Ishikawa (cell line): ENCODE results near the gene GABRR2.

Source experiments
- CEBPB ChIP-seq: IDR thresholded peaks from 2 replicates; pipeline ENCODE4 v1.6.1; 2012
- CREB1 ChIP-seq: IDR thresholded peaks from 2 replicates; pipeline ENCODE4 v1.6.1; 2012; ENCODE audit warnings: low read depth
- EGR1 ChIP-seq: IDR thresholded peaks from 2 replicates; pipeline ENCODE4 v1.6.1; 2012
- EP300 ChIP-seq: IDR thresholded peaks from 2 replicates; pipeline ENCODE4 v1.6.1; 2012; ENCODE audit warnings: borderline replicate concordance
- FOXM1 ChIP-seq: IDR thresholded peaks from 2 replicates; pipeline ENCODE4 v1.6.1; 2012; ENCODE audit warnings: low read depth, borderline replicate concordance
- NFIC ChIP-seq: IDR thresholded peaks from 2 replicates; pipeline ENCODE4 v1.6.1; 2012
- RAD21 ChIP-seq: IDR thresholded peaks from 2 replicates; pipeline ENCODE4 v1.6.1; 2012; ENCODE audit warnings: low read depth
- REST ChIP-seq: IDR thresholded peaks from 2 replicates; pipeline ENCODE4 v1.6.1; 2012; ENCODE audit warnings: low read depth, mild to moderate bottlenecking
- TAF1 ChIP-seq: IDR thresholded peaks from 2 replicates; pipeline ENCODE4 v1.6.1; 2012; ENCODE audit warnings: low read depth, mild to moderate bottlenecking
- TCF12 ChIP-seq: IDR thresholded peaks from 2 replicates; pipeline ENCODE4 v1.6.1; 2012; ENCODE audit warnings: low read depth
- TEAD4 ChIP-seq: IDR thresholded peaks from 2 replicates; pipeline ENCODE4 v1.6.1; 2012
- USF1 ChIP-seq: IDR thresholded peaks from 2 replicates; pipeline ENCODE4 v1.6.1; 2012
- YY1 ChIP-seq: IDR thresholded peaks from 2 replicates; pipeline ENCODE4 v1.6.1; 2012; ENCODE audit warnings: low read depth
- ZBTB7A ChIP-seq: IDR thresholded peaks from 2 replicates; pipeline ENCODE4 v1.6.1; 2012; ENCODE audit warnings: low read depth
- TF ChIP-seq, protein P1 (sequence below): IDR thresholded peaks from 2 replicates; pipeline ENCODE4 v1.6.1; 2012

Gene GABRR2

DNA sequence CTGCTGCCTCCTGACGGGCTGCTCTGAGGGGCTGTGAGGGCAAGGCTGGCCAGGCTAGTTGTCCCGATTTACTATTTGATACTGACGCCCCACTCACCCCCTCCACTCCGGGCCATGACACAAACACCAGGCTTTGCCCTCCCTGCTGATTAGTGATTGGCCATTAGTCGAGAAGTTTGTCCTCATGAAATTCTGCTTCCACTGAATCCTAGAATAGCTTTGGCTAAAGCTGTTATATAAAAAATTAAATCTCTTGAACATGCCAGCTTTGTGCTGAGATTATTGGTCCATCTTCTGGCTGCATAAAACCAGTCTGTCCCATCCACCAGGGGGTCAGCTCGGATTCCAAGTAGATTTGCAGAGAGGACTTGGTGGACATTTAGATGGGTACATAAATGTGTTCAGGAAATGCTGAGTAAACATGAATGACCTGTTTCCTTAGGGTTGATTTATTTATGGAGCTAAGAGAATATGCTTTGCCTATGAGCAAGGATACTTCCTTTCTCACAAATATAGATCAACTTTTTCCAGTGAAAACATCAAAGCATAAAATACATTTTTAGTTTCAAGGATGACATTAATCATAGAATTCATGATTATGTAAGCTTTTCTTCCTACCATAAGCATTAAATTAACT, at the start of gene GABRR2:
Gene GABRR2, minus strand, starts transcription at position 51 of the 637 bp plus-strand sequence. CDS start 134 bp downstream, outside the sequence.
- TF ChIP-seq ZBTB7A (no peak), USF1 (no peak), REST (no peak), TEAD4 (no peak), CEBPB (no peak), TCF12 (no peak), CREB1 (no peak), RAD21 (no peak), TAF1 (no peak)
- TF ChIP-seq, protein P1, sequence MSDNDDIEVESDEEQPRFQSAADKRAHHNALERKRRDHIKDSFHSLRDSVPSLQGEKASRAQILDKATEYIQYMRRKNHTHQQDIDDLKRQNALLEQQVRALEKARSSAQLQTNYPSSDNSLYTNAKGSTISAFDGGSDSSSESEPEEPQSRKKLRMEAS = no peak

- TF ChIP-seq CREB1 = no peak
- no peak for TF ChIP-seq CEBPB
- TF ChIP-seq, protein P1 = no peak
- no peak for TF ChIP-seq EGR1
- no peak for TF ChIP-seq TCF12
- no peak for TF ChIP-seq TAF1
- TF ChIP-seq RAD21 = no peak
- TF ChIP-seq REST = no peak
- TF ChIP-seq YY1 = no peak
- TF ChIP-seq TEAD4 = no peak
- no peak for TF ChIP-seq USF1
Observed at GRCh38 chr6:89364586-89364985, 49.5 kb upstream of the GABRR2 start.

DNA sequence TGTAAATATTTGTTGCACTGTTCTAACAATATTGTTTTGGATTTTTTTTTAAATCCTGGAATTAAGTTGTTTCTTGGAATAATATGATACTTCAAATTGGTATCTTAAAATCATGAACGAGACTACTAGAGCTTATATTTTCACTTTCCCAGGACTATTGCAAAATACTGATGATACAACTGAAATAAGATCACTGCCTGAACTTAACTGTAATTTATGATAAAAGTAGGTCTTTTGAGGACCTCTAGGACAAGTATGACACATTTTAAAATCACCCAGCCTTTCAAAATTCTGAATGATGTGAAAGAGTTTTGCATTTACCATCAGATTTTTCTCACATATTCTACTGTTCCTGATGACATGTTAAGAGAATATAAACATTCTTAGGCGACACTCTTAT, 46.1 kb upstream of the GABRR2 start:
- TF ChIP-seq FOXM1 (no peak), EGR1 (no peak), EP300 (no peak), TAF1 (no peak), RAD21 (no peak), TCF12 (no peak), USF1 (no peak), TEAD4 (no peak), NFIC (no peak), CEBPB (no peak), ZBTB7A (no peak), YY1 (no peak), CREB1 (no peak), REST (no peak)
- TF ChIP-seq, protein P1 = no peak

DNA sequence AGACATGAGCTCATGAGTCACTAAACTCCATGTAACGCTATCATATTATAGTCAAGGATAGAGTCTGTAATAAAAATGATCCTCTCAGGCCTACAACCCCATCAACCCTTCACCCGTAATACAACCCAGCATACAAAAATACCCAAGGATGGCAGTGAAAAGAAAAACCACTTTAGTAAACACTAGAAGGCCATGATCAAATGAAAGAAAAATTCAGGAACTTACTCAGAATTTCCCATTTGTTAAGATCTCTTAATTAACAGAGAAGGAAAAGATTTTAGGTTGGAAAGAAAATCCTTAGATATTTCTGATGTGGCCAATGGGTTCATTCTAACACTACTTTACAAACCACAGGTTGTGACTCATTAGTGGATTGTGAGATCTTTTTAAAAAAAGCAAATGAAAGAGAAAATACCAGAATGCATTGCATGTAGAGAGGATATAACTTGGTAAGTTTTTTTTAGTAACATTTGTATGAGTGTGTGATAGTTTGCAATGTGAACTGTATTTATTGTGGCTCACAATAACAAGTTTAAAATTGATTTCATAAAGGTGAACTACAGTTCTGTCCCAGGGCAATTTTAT, 45.4 kb upstream of the GABRR2 start:
- TF ChIP-seq EGR1 = no peak
- TF ChIP-seq RAD21 = no peak
- TF ChIP-seq, protein P1 = no peak
- TF ChIP-seq CREB1 = no peak
- TF ChIP-seq NFIC = no peak
- no peak for TF ChIP-seq EP300
- no peak for TF ChIP-seq CEBPB
- no peak for TF ChIP-seq TCF12
- TF ChIP-seq FOXM1 = no peak
- TF ChIP-seq TEAD4 = no peak
- no peak for TF ChIP-seq YY1
- no peak for TF ChIP-seq TAF1
- no peak for TF ChIP-seq REST
- no peak for TF ChIP-seq ZBTB7A
- TF ChIP-seq USF1 = no peak
